K562 (cell line): ENCODE results near the gene RRP9. TPM values are rescaled to one million over a fixed set of nuclear protein-coding genes. Genes with fewer than 3 reads are reported as not detected.

Source experiments
- DNMT1 ChIP-seq: fragments of 450-650 bp; IDR thresholded peaks from 2 replicates; pipeline ENCODE4 v1.6.1; 2016; ENCODE audit warnings: antibody characterized with exemption, mild to moderate bottlenecking
- FOS ChIP-seq: IDR thresholded peaks from 3 replicates; pipeline ENCODE4 v1.6.1; 2011; ENCODE audit not compliant: insufficient read length; ENCODE audit errors: extremely low read depth
- MAFG ChIP-seq: fragments of 450-650 bp; conservative IDR thresholded peaks from 2 replicates; pipeline ENCODE4 v1.6.1; 2016; ENCODE audit warnings: missing genetic modification characterization, missing compliant biosample characterization
- MTF1 ChIP-seq: fragments of 250-450 bp; sonication (Bioruptor Pico); IDR thresholded peaks from 2 replicates; pipeline ENCODE4 v1.9.0; 2021; ENCODE audit warnings: moderate library complexity, mild to moderate bottlenecking, inconsistent platforms, borderline replicate concordance
- PTBP1 ChIP-seq: fragments of 200-400 bp; formaldehyde crosslinking; IDR thresholded peaks from 2 replicates; pipeline ENCODE4 v1.6.1; 2017; ENCODE audit warnings: low read depth, low read length
- PTTG1 ChIP-seq: fragments of 450-650 bp; IDR thresholded peaks from 2 replicates; pipeline ENCODE4 v1.6.1; 2016; ENCODE audit warnings: low read depth, mild to moderate bottlenecking, missing genetic modification characterization, missing compliant biosample characterization
- SMAD3 ChIP-seq: fragments of 450-650 bp; formaldehyde crosslinking; conservative IDR thresholded peaks from 2 replicates; pipeline ENCODE4 v1.4.0; 2020; ENCODE audit warnings: mild to moderate bottlenecking
- SREBF2 ChIP-seq: sonication (generic); formaldehyde crosslinking; IDR thresholded peaks from 2 replicates; pipeline ENCODE4 v1.4.0; 2020; ENCODE audit warnings: mild to moderate bottlenecking, missing genetic modification reagents
- THRAP3 ChIP-seq: fragments of 450-650 bp; IDR thresholded peaks from 2 replicates; pipeline ENCODE4 v1.6.1; 2016; ENCODE audit warnings: mild to moderate bottlenecking, inconsistent platforms, borderline replicate concordance
- TOE1 ChIP-seq, 2 experiments: fragments of 450-650 bp in 1 of 2; sonication (generic) in 1 of 2; formaldehyde crosslinking in 1 of 2; IDR thresholded peaks; 2 replicates each; pipeline versions ENCODE4 v1.7.1 to v1.8.0; 2016 to 2022; ENCODE audit warnings: borderline replicate concordance in 2 of 2, mild to moderate bottlenecking in 2 of 2, antibody characterized with exemption in 1 of 2, inconsistent platforms in 1 of 2, low read depth in 1 of 2, missing genetic modification reagents in 1 of 2, moderate library complexity in 1 of 2
- YBX1 ChIP-seq: fragments of 450-650 bp; IDR thresholded peaks from 2 replicates; pipeline ENCODE4 v1.7.1; 2016; ENCODE audit warnings: mild to moderate bottlenecking
- ZBED1 ChIP-seq: IDR thresholded peaks from 2 replicates; pipeline ENCODE4 v1.6.1; 2014
- ZKSCAN8 ChIP-seq: fragments of 200-800 bp; sonication (Bioruptor generic); IDR thresholded peaks from 2 replicates; pipeline ENCODE4 v1.6.1; 2016; ENCODE audit warnings: missing genetic modification characterization, missing compliant biosample characterization
- ZNF124 ChIP-seq: sonication (generic); formaldehyde crosslinking; IDR thresholded peaks from 2 replicates; pipeline ENCODE4 v1.8.1; 2022; ENCODE audit warnings: missing genetic modification reagents
- ZNF175 ChIP-seq: fragments of 200-800 bp; sonication (Bioruptor generic); IDR thresholded peaks from 2 replicates; pipeline ENCODE4 v1.6.1; 2016; ENCODE audit warnings: low read depth, mild to moderate bottlenecking, missing genetic modification characterization, missing compliant biosample characterization
- ZNF232 ChIP-seq: sonication (generic); formaldehyde crosslinking; IDR thresholded peaks from 2 replicates; pipeline ENCODE4 v1.8.0; 2022; ENCODE audit warnings: mild to moderate bottlenecking, missing genetic modification reagents
- ZNF280B ChIP-seq: fragments of 250-450 bp; sonication (Bioruptor Pico); IDR thresholded peaks from 2 replicates; pipeline ENCODE4 v1.5.1; 2021; ENCODE audit warnings: mild to moderate bottlenecking
- ZNF785 ChIP-seq: fragments of 250-450 bp; sonication (Bioruptor Pico); IDR thresholded peaks from 2 replicates; pipeline ENCODE4 v1.4.0; 2020; ENCODE audit warnings: mild to moderate bottlenecking
- polyA plus RNA-seq, 8 experiments: library from polyadenylated mRNA; depleted of rRNA in 4 of 8; stranded (reverse) in 5 of 8; unstranded in 3 of 8; fragments of >200 nt; fragmentation: Nextera tagmentation in 2 of 8; fragmentation: Illumina TruSeq in 1 of 8; extraction: Ambion mirVana in 2 of 8; extraction: Trizol in 1 of 8; gene quantifications; 2 replicates each; pipeline versions ENCODE4 v1.2.1 to v1.2.3, GENCODE V29; 2011 to 2014; ENCODE audit warnings: inconsistent platforms in 1 of 8, missing spikeins in 1 of 8
- total RNA-seq, 7 experiments: library from RNA; depleted of rRNA in 6 of 7; stranded (reverse); fragments of >200 nt in 6 of 7; fragmentation: Illumina TruSeq in 2 of 7; extraction: Trizol in 2 of 7; gene quantifications; 2 replicates each; pipeline versions ENCODE4 v1.2.1 to v1.2.3, GENCODE V29; 2011 to 2021; ENCODE audit warnings: low replicate concordance in 1 of 7
- TF ChIP-seq, protein P1 (sequence below): sonication (generic); formaldehyde crosslinking; IDR thresholded peaks from 2 replicates; pipeline ENCODE4 v1.8.1; 2023; ENCODE audit warnings: missing genetic modification reagents, mild to moderate bottlenecking, borderline replicate concordance
- TF ChIP-seq, protein P2 (sequence below): fragments of 450-650 bp; IDR thresholded peaks from 2 replicates; pipeline ENCODE4 v1.6.1; 2018; ENCODE audit warnings: mild to moderate bottlenecking, low read depth; ENCODE audit not compliant: partially characterized antibody

RRP9 gene
- total and polyA plus RNA-seq, 9 of the 15 experiments (the other 6 are each of a cell fraction or from before 2014, with no cell fraction given), result 5.2 to 67.0 (median 45.9) TPM

DNA sequence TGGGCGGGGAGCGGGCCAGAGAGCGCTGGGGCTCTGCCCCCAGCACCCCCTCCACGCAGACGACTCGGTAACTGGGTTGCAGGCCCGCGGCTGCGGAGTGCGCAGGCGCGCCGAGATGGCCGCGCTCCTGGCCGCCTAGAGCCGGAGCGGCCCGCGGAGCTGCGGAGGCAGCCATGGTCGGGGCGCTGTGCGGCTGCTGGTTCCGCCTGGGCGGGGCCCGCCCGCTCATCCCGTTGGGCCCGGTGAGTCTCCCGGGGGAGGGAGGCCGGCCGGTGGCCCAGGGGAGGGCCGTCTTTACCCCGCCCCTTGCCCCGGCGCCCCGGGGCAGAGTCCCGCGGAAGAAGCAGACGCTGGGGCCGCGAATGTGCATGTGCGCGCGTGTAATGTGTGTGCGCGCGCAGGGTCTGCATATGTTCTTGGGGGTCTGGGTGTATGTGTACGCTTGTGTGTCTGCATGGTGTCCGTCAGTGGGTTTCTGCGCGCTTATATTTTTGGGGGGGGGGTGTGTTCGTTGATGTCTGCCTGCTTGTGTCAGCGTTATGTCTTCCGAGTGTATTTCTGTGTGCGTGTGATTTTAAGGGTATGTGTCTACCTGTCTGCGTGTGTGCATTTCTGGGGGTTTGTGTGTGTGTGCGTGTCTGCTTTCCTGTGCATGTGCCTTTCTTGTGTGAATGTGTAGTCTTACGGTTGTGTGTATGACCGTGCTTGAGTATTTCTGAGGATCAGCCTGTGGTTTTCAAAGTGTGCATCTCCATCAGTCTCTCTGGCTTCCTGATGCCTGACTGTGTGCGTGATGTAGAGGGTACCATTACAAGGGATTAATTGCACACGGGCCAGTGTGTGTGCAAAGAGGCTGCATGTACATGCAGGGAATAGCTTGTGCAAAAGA, 33.5 kb upstream of the RRP9 start, which contains the start of gene ABHD14A (continued):
- no peak for TF ChIP-seq ZNF175 (CRISPR knock-in tag)
- no peak for TF ChIP-seq ZBED1
- TF ChIP-seq THRAP3, result no peak
- TF ChIP-seq ZKSCAN8 (CRISPR knock-in tag), result no peak
- no peak for TF ChIP-seq SMAD3 (CRISPR knock-in tag)
- TF ChIP-seq ZNF232 (CRISPR knock-in tag), result no peak
- no peak for TF ChIP-seq ZNF280B (CRISPR knock-in tag)
- no peak for TF ChIP-seq MTF1 (CRISPR knock-in tag)
- TF ChIP-seq ZNF124 (CRISPR knock-in tag), result no peak
- TF ChIP-seq PTTG1 (tag), result no peak
- no peak for TF ChIP-seq ZNF785 (CRISPR knock-in tag)
- no peak for TF ChIP-seq DNMT1
- TF ChIP-seq, protein P1, sequence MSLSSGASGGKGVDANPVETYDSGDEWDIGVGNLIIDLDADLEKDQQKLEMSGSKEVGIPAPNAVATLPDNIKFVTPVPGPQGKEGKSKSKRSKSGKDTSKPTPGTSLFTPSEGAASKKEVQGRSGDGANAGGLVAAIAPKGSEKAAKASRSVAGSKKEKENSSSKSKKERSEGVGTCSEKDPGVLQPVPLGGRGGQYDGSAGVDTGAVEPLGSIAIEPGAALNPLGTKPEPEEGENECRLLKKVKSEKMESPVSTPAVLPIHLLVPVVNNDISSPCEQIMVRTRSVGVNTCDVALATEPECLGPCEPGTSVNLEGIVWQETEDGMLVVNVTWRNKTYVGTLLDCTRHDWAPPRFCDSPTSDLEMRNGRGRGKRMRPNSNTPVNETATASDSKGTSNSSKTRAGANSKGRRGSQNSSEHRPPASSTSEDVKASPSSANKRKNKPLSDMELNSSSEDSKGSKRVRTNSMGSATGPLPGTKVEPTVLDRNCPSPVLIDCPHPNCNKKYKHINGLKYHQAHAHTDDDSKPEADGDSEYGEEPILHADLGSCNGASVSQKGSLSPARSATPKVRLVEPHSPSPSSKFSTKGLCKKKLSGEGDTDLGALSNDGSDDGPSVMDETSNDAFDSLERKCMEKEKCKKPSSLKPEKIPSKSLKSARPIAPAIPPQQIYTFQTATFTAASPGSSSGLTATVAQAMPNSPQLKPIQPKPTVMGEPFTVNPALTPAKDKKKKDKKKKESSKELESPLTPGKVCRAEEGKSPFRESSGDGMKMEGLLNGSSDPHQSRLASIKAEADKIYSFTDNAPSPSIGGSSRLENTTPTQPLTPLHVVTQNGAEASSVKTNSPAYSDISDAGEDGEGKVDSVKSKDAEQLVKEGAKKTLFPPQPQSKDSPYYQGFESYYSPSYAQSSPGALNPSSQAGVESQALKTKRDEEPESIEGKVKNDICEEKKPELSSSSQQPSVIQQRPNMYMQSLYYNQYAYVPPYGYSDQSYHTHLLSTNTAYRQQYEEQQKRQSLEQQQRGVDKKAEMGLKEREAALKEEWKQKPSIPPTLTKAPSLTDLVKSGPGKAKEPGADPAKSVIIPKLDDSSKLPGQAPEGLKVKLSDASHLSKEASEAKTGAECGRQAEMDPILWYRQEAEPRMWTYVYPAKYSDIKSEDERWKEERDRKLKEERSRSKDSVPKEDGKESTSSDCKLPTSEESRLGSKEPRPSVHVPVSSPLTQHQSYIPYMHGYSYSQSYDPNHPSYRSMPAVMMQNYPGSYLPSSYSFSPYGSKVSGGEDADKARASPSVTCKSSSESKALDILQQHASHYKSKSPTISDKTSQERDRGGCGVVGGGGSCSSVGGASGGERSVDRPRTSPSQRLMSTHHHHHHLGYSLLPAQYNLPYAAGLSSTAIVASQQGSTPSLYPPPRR (CRISPR knock-in tag), result no peak
- TF ChIP-seq PTBP1, result no peak
- TF ChIP-seq, protein P2, sequence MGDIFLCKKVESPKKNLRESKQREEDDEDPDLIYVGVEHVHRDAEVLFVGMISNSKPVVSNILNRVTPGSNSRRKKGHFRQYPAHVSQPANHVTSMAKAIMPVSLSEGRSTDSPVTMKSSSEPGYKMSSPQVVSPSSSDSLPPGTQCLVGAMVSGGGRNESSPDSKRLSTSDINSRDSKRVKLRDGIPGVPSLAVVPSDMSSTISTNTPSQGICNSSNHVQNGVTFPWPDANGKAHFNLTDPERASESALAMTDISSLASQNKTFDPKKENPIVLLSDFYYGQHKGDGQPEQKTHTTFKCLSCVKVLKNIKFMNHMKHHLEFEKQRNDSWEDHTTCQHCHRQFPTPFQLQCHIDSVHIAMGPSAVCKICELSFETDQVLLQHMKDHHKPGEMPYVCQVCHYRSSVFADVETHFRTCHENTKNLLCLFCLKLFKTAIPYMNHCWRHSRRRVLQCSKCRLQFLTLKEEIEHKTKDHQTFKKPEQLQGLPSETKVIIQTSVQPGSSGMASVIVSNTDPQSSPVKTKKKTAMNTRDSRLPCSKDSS, result no peak
- no peak for TF ChIP-seq SREBF2 (CRISPR knock-in tag)
- no peak for TF ChIP-seq MAFG (tag)
- no peak for TF ChIP-seq YBX1
- TF ChIP-seq FOS, result no peak
- TF ChIP-seq TOE1 (IDR thresholded peaks at IDR 0.05; ENCODE audit: borderline replicate concordance), result no peak
- TF ChIP-seq TOE1 (CRISPR knock-in tag; IDR thresholded peaks at IDR 0.05; ENCODE audit: borderline replicate concordance, low read depth), result no peak
